IMR-90 (cell line): ENCODE measurements around the gene ZFHX3. TPM values are rescaled to one million over a fixed set of nuclear protein-coding genes. Genes with fewer than 3 reads are reported as not detected.

Source experiments
- ATAC-seq: fragments of 200-7000 bp; cut with Tn5 transposase; 2 replicates; pipeline ENCODE4 v1.9.1; 2020; ENCODE audit warnings: low read depth, mild to moderate bottlenecking, moderate library complexity
- BruUV-seq: library from RNA; stranded (reverse); fragments of 400-500 nt; replicated peaks from 2 replicates; lab custom pipeline; 2021; lab: Mats Ljungman, UMichigan
- CTCF ChIA-PET: fragments of 300-600 bp; formaldehyde crosslinking; extraction: SDS; loops from one replicate; lab custom pipeline; 2021; ENCODE audit warnings: antibody characterized with exemption; lab: Yijun Ruan, JAX
- POLR2A ChIA-PET: fragments of 300-600 bp; sonication (Branson Sonifier 250); formaldehyde crosslinking; loops from one replicate; lab custom pipeline; 2022; ENCODE audit warnings: antibody characterized with exemption; ENCODE audit not compliant: unreplicated experiment; lab: Charles Lee
- DNase-seq: peaks from one replicate; pipeline ENCODE4 v3.0.0; 2013
- H2AFZ ChIP-seq: replicated peaks from 2 replicates; pipeline ENCODE3; 2013; ENCODE audit warnings: low read length, mild to moderate bottlenecking; ENCODE audit not compliant: poor library complexity
- H2AK5ac ChIP-seq: 2 replicates; pipeline ENCODE4 v1.6.1; 2013; ENCODE audit warnings: low read depth, low read length, inconsistent platforms
- H2AK9ac ChIP-seq: replicated peaks from 2 replicates; pipeline ENCODE3; 2013; ENCODE audit warnings: mild to moderate bottlenecking, low read depth, low read length, moderate library complexity; ENCODE audit not compliant: poor library complexity
- H2BK120ac ChIP-seq: 2 replicates; pipeline ENCODE4 v1.6.1; 2013; ENCODE audit warnings: low read depth, low read length, inconsistent platforms
- H2BK15ac ChIP-seq: 3 replicates; pipeline ENCODE4 v1.6.1; 2013; ENCODE audit warnings: low read depth, low read length, inconsistent platforms
- H2BK20ac ChIP-seq: 2 replicates; pipeline ENCODE4 v1.6.1; 2013; ENCODE audit warnings: low read depth, mild to moderate bottlenecking, inconsistent platforms, low read length, moderate library complexity
- H2BK5ac ChIP-seq: 2 replicates; pipeline ENCODE4 v1.6.1; 2013; ENCODE audit warnings: mild to moderate bottlenecking, low read depth, low read length, inconsistent platforms; ENCODE audit not compliant: poor library complexity, severe bottlenecking
- H3K14ac ChIP-seq: replicated peaks from 2 replicates; pipeline ENCODE4 v1.6.1; 2013; ENCODE audit warnings: low read depth, low read length, inconsistent platforms
- H3K18ac ChIP-seq: 2 replicates; pipeline ENCODE4 v1.6.1; 2013; ENCODE audit warnings: low read depth, low read length, control low read depth
- H3K23ac ChIP-seq: 2 replicates; pipeline ENCODE4 v1.6.1; 2013; ENCODE audit warnings: low read depth, low read length, inconsistent platforms
- H3K27ac ChIP-seq: 2 replicates; pipeline ENCODE4 v1.5.1; 2013; ENCODE audit warnings: mild to moderate bottlenecking, control low read depth, low read length; ENCODE audit not compliant: insufficient read depth
- H3K27me3 ChIP-seq: 2 replicates; pipeline ENCODE4 v1.6.1; 2013; ENCODE audit warnings: low read length; ENCODE audit not compliant: control insufficient read depth, insufficient read depth
- H3K36me3 ChIP-seq: 2 replicates; pipeline ENCODE4 v1.6.1; 2013; ENCODE audit warnings: low read length, mixed read lengths; ENCODE audit not compliant: control insufficient read depth, insufficient read depth
- H3K4ac ChIP-seq: 2 replicates; pipeline ENCODE4 v1.6.1; 2013; ENCODE audit warnings: low read depth, low read length, inconsistent platforms
- H3K4me1 ChIP-seq: 2 replicates; pipeline ENCODE4 v1.6.1; 2013; ENCODE audit warnings: low read length, mixed read lengths; ENCODE audit not compliant: control insufficient read depth, insufficient read depth
- H3K4me2 ChIP-seq: 2 replicates; pipeline ENCODE4 v1.6.1; 2013; ENCODE audit warnings: low read depth, mild to moderate bottlenecking, control low read depth, low read length, moderate library complexity
- H3K4me3 ChIP-seq: 2 replicates; pipeline ENCODE4 v1.5.1; 2013; ENCODE audit warnings: low read depth, mild to moderate bottlenecking, control low read depth, low read length, moderate library complexity; ENCODE audit not compliant: insufficient read depth
- H3K56ac ChIP-seq: 2 replicates; pipeline ENCODE4 v1.6.1; 2013; ENCODE audit warnings: low read length, inconsistent platforms; ENCODE audit not compliant: insufficient read depth; ENCODE audit errors: extremely low read depth
- H3K79me1 ChIP-seq, 2 experiments: 2 replicates each; pipeline ENCODE4 v1.6.1; 2013; ENCODE audit warnings: low read length in 2 of 2, inconsistent platforms in 1 of 2, low read depth in 1 of 2
- H3K9ac ChIP-seq: 2 replicates; pipeline ENCODE4 v1.6.1; 2013; ENCODE audit warnings: low read depth, low read length, control low read depth
- H3K9me1 ChIP-seq: 2 replicates; pipeline ENCODE4 v1.6.1; 2013; ENCODE audit warnings: low read length, inconsistent platforms; ENCODE audit not compliant: insufficient read depth
- H3K9me3 ChIP-seq: 2 replicates; pipeline ENCODE4 v1.6.1; 2013; ENCODE audit warnings: low read length; ENCODE audit not compliant: control insufficient read depth, insufficient read depth
- H4K20me1 ChIP-seq: 2 replicates; pipeline ENCODE4 v1.6.1; 2013; ENCODE audit warnings: low read length, inconsistent platforms; ENCODE audit not compliant: insufficient read depth
- H4K5ac ChIP-seq: 2 replicates; pipeline ENCODE4 v1.6.1; 2013; ENCODE audit warnings: mild to moderate bottlenecking, low read depth, low read length, control low read depth
- H4K8ac ChIP-seq, 2 experiments: 2 replicates each; pipeline ENCODE4 v1.6.1; 2013; ENCODE audit warnings: low read depth in 2 of 2, low read length in 2 of 2, control low read depth in 1 of 2, inconsistent platforms in 1 of 2
- H4K91ac ChIP-seq: 2 replicates; pipeline ENCODE4 v1.6.1; 2013; ENCODE audit warnings: low read depth, low read length, inconsistent platforms; ENCODE audit not compliant: insufficient read depth
- BHLHE40 ChIP-seq: fragments of 150-350 bp; IDR thresholded peaks from 2 replicates; pipeline ENCODE4 v1.6.1; 2016; ENCODE audit warnings: mild to moderate bottlenecking, low read depth, low read length
- FOS ChIP-seq: fragments of 150-350 bp; IDR thresholded peaks from 2 replicates; pipeline ENCODE4 v1.6.1; 2016; ENCODE audit warnings: low read depth, low read length
- MAFK ChIP-seq: IDR thresholded peaks from 2 replicates; pipeline ENCODE4 v1.6.1; 2012; ENCODE audit warnings: low read depth, low read length, improper control_type of control experiment
- POLR2A ChIP-seq: IDR thresholded peaks from 2 replicates; pipeline ENCODE4 v1.6.1; 2012; ENCODE audit warnings: mild to moderate bottlenecking, low read depth, low read length
- RAD21 ChIP-seq: IDR thresholded peaks from 2 replicates; pipeline ENCODE4 v1.6.1; 2012; ENCODE audit warnings: low read length, improper control_type of control experiment
- RCOR1 ChIP-seq: IDR thresholded peaks from 2 replicates; pipeline ENCODE4 v1.6.1; 2012; ENCODE audit warnings: mild to moderate bottlenecking, low read length, improper control_type of control experiment; ENCODE audit not compliant: insufficient replicate concordance
- RFX5 ChIP-seq: IDR thresholded peaks from 2 replicates; pipeline ENCODE4 v1.8.0; 2012; ENCODE audit warnings: low read depth, mild to moderate bottlenecking, low read length, moderate library complexity
- WGBS, 2 experiments: methylation state at CpG; one replicate each; pipeline versions ENCODE4 v1.1.5 to v1.1.7; 2013; ENCODE audit warnings: missing lambda C conversion rate in 2 of 2; ENCODE audit not compliant: insufficient read length in 1 of 2; ENCODE audit errors: extremely low coverage in 2 of 2; 5-methylcytosine and 5-hydroxymethylcytosine counted together
- dilution Hi-C: fragments of 300-500 bp; cut with HindIII; formaldehyde crosslinking; loops from one replicate; pipeline ENCODE4 v1.14.3; 2018; ENCODE audit warnings: low sequenced_read_pairs; ENCODE audit not compliant: unreplicated experiment
- in situ Hi-C: fragments of 300-500 bp; cut with MboI; formaldehyde crosslinking; loops from 3 replicates; pipeline ENCODE4 v1.14.3; 2019; ENCODE audit warnings: low sequenced_read_pairs, inconsistent platforms, mixed read lengths
- intact Hi-C: fragments of 100-400 bp; cut with micrococcal nuclease; formaldehyde crosslinking; loops from 2 replicates; pipeline ENCODE4 v1.10.0; 2022
- polyA plus RNA-seq, 3 experiments: library from polyadenylated mRNA; depleted of rRNA; stranded (reverse); fragments of >200 nt; gene quantifications; 2 replicates each; pipeline ENCODE4 v1.2.3, GENCODE V29; 2012; ENCODE audit warnings: low replicate concordance in 1 of 3
- total RNA-seq: library from RNA; depleted of rRNA; stranded (reverse); fragments of >200 nt; gene quantifications from 2 replicates; pipeline ENCODE4 v1.2.3, GENCODE V29; 2012
- TF ChIP-seq, protein P1 (sequence below): fragments of 150-350 bp; IDR thresholded peaks from 2 replicates; pipeline ENCODE4 v1.6.1; 2017; ENCODE audit warnings: mild to moderate bottlenecking, antibody characterized with exemption, low read length, low read depth

ZFHX3 gene
- total and polyA plus RNA-seq, 2 of the 4 experiments (the other 2 are of a cell fraction), result 1.4 to 1.7 TPM

DNA sequence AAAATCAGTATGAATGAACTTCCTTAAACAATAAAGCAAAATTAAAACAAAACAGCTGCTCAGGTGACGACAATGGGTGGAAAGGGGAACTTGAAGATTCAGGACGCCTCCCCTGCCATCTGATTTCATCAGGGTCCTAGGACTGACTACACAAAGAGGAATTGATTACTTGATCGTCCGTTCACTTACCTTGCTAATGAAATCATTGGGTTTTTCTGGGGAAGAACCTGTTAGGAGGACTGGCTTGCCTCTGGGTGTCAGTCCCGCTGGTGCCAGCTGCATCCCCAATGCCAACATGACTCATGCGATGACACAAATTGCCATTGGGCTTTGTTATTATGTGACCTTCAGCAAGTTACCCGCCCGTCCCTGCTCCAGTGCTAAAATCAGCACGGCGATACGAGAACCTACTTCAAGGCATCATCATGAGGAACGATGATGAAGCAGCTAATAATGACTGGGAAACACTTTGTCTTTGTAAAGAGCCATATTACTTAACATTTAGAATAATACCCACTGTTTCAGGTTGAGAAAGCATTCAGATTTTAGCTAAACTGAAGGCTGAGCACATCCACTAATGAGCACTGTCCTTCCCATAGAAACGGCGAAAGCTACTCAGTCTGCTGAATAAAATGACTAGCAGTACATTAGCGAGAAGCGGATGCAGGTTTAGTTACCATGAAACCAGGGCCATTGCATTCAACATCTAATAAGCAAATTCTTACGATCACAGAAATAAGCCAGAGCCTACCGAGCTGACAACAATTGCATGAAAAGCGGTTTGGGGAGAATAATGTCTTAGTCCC is 139.4 kb downstream of the ZFHX3 start:
- dilution Hi-C loops (no loop called here), in situ Hi-C loops (no loop called here), intact Hi-C loops (no loop called here)
- Histone ChIP-seq H2BK120ac (no peak overlapping the region), H2BK5ac (no peak overlapping the region), H4K5ac (no peak overlapping the region), H3K9me3 (no peaks in the 10 kb centered on the region), H4K20me1 (peaks cover 9% of the 10 kb centered on the region; the same call in 1 of the 2 replicates), H2AFZ (no peak overlapping the region), H3K56ac (no peak overlapping the region), H4K8ac (no peak overlapping the region), H3K4me1 (peaks cover 7% of the 10 kb centered on the region), H3K79me1 (peaks cover 13 to 39% of the 10 kb centered on the region in 2 experiments), H3K27me3 (no peaks in the 10 kb centered on the region), H2BK15ac (no peak overlapping the region), H3K23ac (no peak overlapping the region), H2AK5ac (no peak overlapping the region), H3K4me2 (no peak overlapping the region), H4K91ac (no peak overlapping the region), H3K4me3 (no peak overlapping the region), H3K9ac (no peak overlapping the region), H2BK20ac (no peak overlapping the region), H3K4ac (no peak overlapping the region), H3K9me1 (peaks cover 6% of the 10 kb centered on the region), H3K27ac (no peak overlapping the region), H3K14ac (no peak overlapping the region), H3K36me3 (peaks cover 2% of the 10 kb centered on the region; the same call in 1 of the 2 replicates), H2AK9ac (no peak overlapping the region), H3K18ac (no peak overlapping the region)
- ChIA-PET POLR2A (no interaction called here), CTCF (interaction anchor here (0.5 kb wide), 1 partner anchor 11 kb away, joined by 4 read pairs; no protein-coding TSS in a partner anchor)
- no TSS peak for BruUV-seq
- WGBS, 2 experiments, result 100% methylated on average over 4 of the region's 19 CpGs; no CpG with 5 or more reads in 1 of the 2 experiments
- TF ChIP-seq RCOR1 (no peak), FOS (no peak), MAFK (no peak), BHLHE40 (no peak), RFX5 (no peak), POLR2A (no peak), RAD21 (no peak)
- TF ChIP-seq, protein P1, sequence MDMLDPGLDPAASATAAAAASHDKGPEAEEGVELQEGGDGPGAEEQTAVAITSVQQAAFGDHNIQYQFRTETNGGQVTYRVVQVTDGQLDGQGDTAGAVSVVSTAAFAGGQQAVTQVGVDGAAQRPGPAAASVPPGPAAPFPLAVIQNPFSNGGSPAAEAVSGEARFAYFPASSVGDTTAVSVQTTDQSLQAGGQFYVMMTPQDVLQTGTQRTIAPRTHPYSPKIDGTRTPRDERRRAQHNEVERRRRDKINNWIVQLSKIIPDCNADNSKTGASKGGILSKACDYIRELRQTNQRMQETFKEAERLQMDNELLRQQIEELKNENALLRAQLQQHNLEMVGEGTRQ, result no peak
- DNase-seq (no peak), ATAC-seq (no peak)
